ENCODE measurements around the gene PIK3R5.

- TF ChIP-seq FOSL1 (IDR thresholded peaks at IDR 0.05; ENCODE audit: low read depth) (no peak), CTCF (IDR thresholded peaks at IDR 0.05 in 2 of 3, conservative IDR thresholded peaks at IDR 0.05 in 1 of 3; ENCODE audit: borderline replicate concordance in 1 of 3, insufficient read depth in 1 of 3, low read depth in 2 of 3, low read length in 2 of 3) (no peak), POLR2A (IDR thresholded peaks at IDR 0.05; ENCODE audit: borderline replicate concordance, extremely low read depth, insufficient read depth, insufficient read length) (no peak), YY1 (IDR thresholded peaks at IDR 0.05; ENCODE audit: extremely low read depth, insufficient replicate concordance, low read depth, low read length) (no peak), EZH2 (IDR thresholded peaks at IDR 0.05) (no peak), SP1 (IDR thresholded peaks at IDR 0.05; ENCODE audit: low read depth) (no peak)
These were observed 106.3 kb downstream of the PIK3R5 start for GRCh38 chr17:8859027-8859803.

Measured in HCT116 (cell line).